GM18909 (cell line): Measurements from ENCODE around the gene PDE1C.
A peak's percentile ranks its signal among the peaks of the same experiment; 100 is the strongest.

Source experiments
- ATAC-seq: cut with Tn5 transposase; IDR thresholded peaks from one replicate; pipeline ENCODE4 v1.9.1; 2021; ENCODE audit warnings: mild to moderate bottlenecking; ENCODE audit not compliant: unreplicated experiment, poor library complexity

PDE1C gene

GRCh38 chr7:31954500-31954899 lies 115.7 kb downstream of the PDE1C start:
- ATAC-seq = no peak

- ATAC-seq = no peak
These were observed 116.8 kb downstream of the PDE1C start for GRCh38 chr7:31953432-31953831.

- peak; percentile 44 for ATAC-seq
These were observed 120.0 kb downstream of the PDE1C start for GRCh38 chr7:31950091-31950755.

GRCh38 chr7:31948029-31948428 lies 122.2 kb downstream of the PDE1C start:
- peak; percentile 64 for ATAC-seq

- no peak for ATAC-seq
These were observed 130.0 kb downstream of the PDE1C start for GRCh38 chr7:31940167-31940566.

GRCh38 chr7:31939076-31939475 lies 131.1 kb downstream of the PDE1C start:
- ATAC-seq = no peak

- ATAC-seq = no peak
These were observed 131.6 kb downstream of the PDE1C start for GRCh38 chr7:31938650-31939049.

- ATAC-seq = no peak
These were observed 132.2 kb downstream of the PDE1C start for GRCh38 chr7:31937982-31938381.

- no peak for ATAC-seq
These were observed 134.8 kb downstream of the PDE1C start for GRCh38 chr7:31935124-31936054.

- ATAC-seq = no peak
These were observed 135.7 kb downstream of the PDE1C start for GRCh38 chr7:31934551-31934950.

- no peak for ATAC-seq
These were observed 136.7 kb downstream of the PDE1C start for GRCh38 chr7:31933481-31933880.

- no peak for ATAC-seq
These were observed 143.1 kb downstream of the PDE1C start for GRCh38 chr7:31926991-31927584.

- no peak for ATAC-seq
These were observed 144.3 kb downstream of the PDE1C start for GRCh38 chr7:31925753-31926454.

GRCh38 chr7:31924251-31924650 lies 146.0 kb downstream of the PDE1C start:
- no peak for ATAC-seq

GRCh38 chr7:31922848-31923247 lies 147.4 kb downstream of the PDE1C start:
- no peak for ATAC-seq

GRCh38 chr7:31921047-31921446 lies 149.2 kb downstream of the PDE1C start:
- ATAC-seq = no peak

- ATAC-seq = no peak
These were observed 150.4 kb downstream of the PDE1C start for GRCh38 chr7:31919678-31920369.

GRCh38 chr7:31918706-31919393 lies 151.4 kb downstream of the PDE1C start:
- no peak for ATAC-seq

GRCh38 chr7:31917256-31917655 lies 153.0 kb downstream of the PDE1C start:
- ATAC-seq = no peak
